ENCODE results near the gene SPC24.

DNA sequence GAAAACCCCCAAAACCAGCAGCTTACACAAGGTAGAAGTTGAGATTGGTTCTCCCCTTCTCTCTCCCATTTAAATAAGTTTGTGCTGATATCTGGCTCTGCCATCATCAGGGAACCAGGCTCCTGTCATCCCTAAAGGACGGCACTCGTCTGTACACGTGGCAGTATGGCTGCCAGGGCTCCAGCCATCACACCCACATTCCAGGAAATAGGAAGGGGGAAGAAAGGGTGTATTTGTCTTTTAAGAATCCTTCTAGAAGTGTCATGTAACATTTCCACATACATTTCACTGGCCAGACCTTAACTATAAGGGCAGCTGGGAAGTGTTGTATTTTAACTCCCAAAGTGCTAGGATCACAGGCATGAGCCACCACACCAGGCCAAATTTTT lies 10.1 kb downstream of the SPC24 start:
- TF ChIP-seq POLR2AphosphoS5 (IDR thresholded peaks at IDR 0.05; ENCODE audit: insufficient read depth in 1 of 2, low read depth in 1 of 2) (no peak), POLR2A (IDR thresholded peaks at IDR 0.05) (no peak)
- TF ChIP-seq, protein P1, sequence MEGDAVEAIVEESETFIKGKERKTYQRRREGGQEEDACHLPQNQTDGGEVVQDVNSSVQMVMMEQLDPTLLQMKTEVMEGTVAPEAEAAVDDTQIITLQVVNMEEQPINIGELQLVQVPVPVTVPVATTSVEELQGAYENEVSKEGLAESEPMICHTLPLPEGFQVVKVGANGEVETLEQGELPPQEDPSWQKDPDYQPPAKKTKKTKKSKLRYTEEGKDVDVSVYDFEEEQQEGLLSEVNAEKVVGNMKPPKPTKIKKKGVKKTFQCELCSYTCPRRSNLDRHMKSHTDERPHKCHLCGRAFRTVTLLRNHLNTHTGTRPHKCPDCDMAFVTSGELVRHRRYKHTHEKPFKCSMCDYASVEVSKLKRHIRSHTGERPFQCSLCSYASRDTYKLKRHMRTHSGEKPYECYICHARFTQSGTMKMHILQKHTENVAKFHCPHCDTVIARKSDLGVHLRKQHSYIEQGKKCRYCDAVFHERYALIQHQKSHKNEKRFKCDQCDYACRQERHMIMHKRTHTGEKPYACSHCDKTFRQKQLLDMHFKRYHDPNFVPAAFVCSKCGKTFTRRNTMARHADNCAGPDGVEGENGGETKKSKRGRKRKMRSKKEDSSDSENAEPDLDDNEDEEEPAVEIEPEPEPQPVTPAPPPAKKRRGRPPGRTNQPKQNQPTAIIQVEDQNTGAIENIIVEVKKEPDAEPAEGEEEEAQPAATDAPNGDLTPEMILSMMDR (IDR thresholded peaks at IDR 0.05), result no peak

All from vagina (tissue), 2 donors.